PC-3 (cell line): ENCODE results near the gene DPEP1. TPM values are rescaled to one million over a fixed set of nuclear protein-coding genes. Genes with fewer than 3 reads are reported as not detected.

Experiments
- ATAC-seq: fragments of 200-7000 bp; cut with Tn5 transposase; 2 replicates; pipeline ENCODE4 v1.9.1; 2020; ENCODE audit warnings: mild to moderate bottlenecking, moderate library complexity
- BruUV-seq: library from RNA; stranded (reverse); fragments of 400-500 nt; replicated peaks from 2 replicates; lab custom pipeline; 2021; lab: Mats Ljungman, UMichigan
- CTCF ChIA-PET: fragments of 300-600 bp; sonication (Branson Sonifier 250); formaldehyde crosslinking; loops from one replicate; lab custom pipeline; 2022; ENCODE audit warnings: antibody characterized with exemption; lab: Charles Lee
- POLR2A ChIA-PET: fragments of 300-600 bp; sonication (Branson Sonifier 250); formaldehyde crosslinking; loops from one replicate; lab custom pipeline; 2022; ENCODE audit warnings: antibody characterized with exemption; ENCODE audit not compliant: unreplicated experiment; lab: Charles Lee
- DNase-seq: peaks from one replicate; pipeline ENCODE4 v3.0.0-alpha.2; 2015
- H2AFZ ChIP-seq: fragments of 300-600 bp; sonication (generic); 2 replicates; pipeline ENCODE4 v1.6.0; 2016; ENCODE audit warnings: antibody characterized with exemption, low read length
- H3F3A ChIP-seq: fragments of 300-600 bp; sonication (generic); one replicate; pipeline ENCODE4 v1.6.0; 2017; ENCODE audit warnings: antibody characterized with exemption, low read length, control low read depth, mild to moderate bottlenecking; ENCODE audit not compliant: unreplicated experiment
- H3K27ac ChIP-seq: fragments of 300-600 bp; sonication (generic); 2 replicates; pipeline ENCODE4 v1.5.1; 2016; ENCODE audit warnings: mild to moderate bottlenecking, low read length
- H3K27me3 ChIP-seq: fragments of 300-600 bp; sonication (generic); 2 replicates; pipeline ENCODE4 v1.6.1; 2016; ENCODE audit warnings: low read length, mixed read lengths
- H3K36me3 ChIP-seq: fragments of 300-600 bp; sonication (generic); 2 replicates; pipeline ENCODE4 v1.6.1; 2016; ENCODE audit warnings: low read depth, mixed run types, low read length, mixed read lengths
- H3K4me1 ChIP-seq: fragments of 300-600 bp; sonication (generic); 2 replicates; pipeline ENCODE4 v1.5.1; 2016; ENCODE audit warnings: low read length; ENCODE audit not compliant: insufficient read depth
- H3K4me2 ChIP-seq: fragments of 300-600 bp; sonication (generic); 2 replicates; pipeline ENCODE4 v1.6.0; 2016; ENCODE audit warnings: low read length
- H3K4me3 ChIP-seq: fragments of 300-600 bp; sonication (generic); 2 replicates; pipeline ENCODE4 v1.5.1; 2016; ENCODE audit warnings: mild to moderate bottlenecking, low read length, mixed read lengths
- H3K79me2 ChIP-seq: fragments of 300-600 bp; sonication (generic); 2 replicates; pipeline ENCODE4 v1.6.1; 2017; ENCODE audit warnings: low read length, mixed read lengths
- H3K9ac ChIP-seq: fragments of 300-600 bp; sonication (generic); 2 replicates; pipeline ENCODE4 v1.6.0; 2016; ENCODE audit warnings: mild to moderate bottlenecking, low read length
- H3K9me2 ChIP-seq: fragments of 300-600 bp; sonication (generic); replicated peaks from 2 replicates; pipeline ENCODE4 v1.6.1; 2016; ENCODE audit warnings: mixed run types, low read length, mixed read lengths
- H3K9me3 ChIP-seq: fragments of 300-600 bp; sonication (generic); 2 replicates; pipeline ENCODE4 v1.6.1; 2016; ENCODE audit warnings: low read length, mixed read lengths
- H4K20me1 ChIP-seq: fragments of 300-600 bp; sonication (generic); 2 replicates; pipeline ENCODE4 v1.6.1; 2016; ENCODE audit warnings: low read length, mixed read lengths
- CTCF ChIP-seq: fragments of 300-600 bp; sonication (generic); conservative IDR thresholded peaks from 2 replicates; pipeline ENCODE4 v1.5.1; 2017; ENCODE audit warnings: antibody characterized with exemption, low read depth, mild to moderate bottlenecking, low read length
- EZH2 ChIP-seq: fragments of 300-600 bp; sonication (generic); IDR thresholded peaks from one replicate; pipeline ENCODE4 v1.6.1; 2017; ENCODE audit warnings: antibody characterized with exemption, mild to moderate bottlenecking, low read length; ENCODE audit not compliant: unreplicated experiment
- EZH2phosphoT487 ChIP-seq: fragments of 300-600 bp; sonication (generic); IDR thresholded peaks from 2 replicates; pipeline ENCODE4 v1.6.1; 2018; ENCODE audit warnings: mild to moderate bottlenecking, antibody characterized with exemption, low read length, borderline replicate concordance
- intact Hi-C: fragments of 100-400 bp; cut with micrococcal nuclease; formaldehyde crosslinking; loops from 2 replicates; pipeline ENCODE4 v1.9.0; 2023
- total RNA-seq: library from RNA; depleted of rRNA; stranded (reverse); fragments of >200 nt; gene quantifications from 2 replicates; pipeline ENCODE4 v1.2.3, GENCODE V29; 2014

The DPEP1 gene
- total RNA-seq, 1 experiment from 2014 or later: not detected

- 0 out of 2 replicates have a peak, but pooled peaks have one; percentile 24 for ATAC-seq
- H3K9ac ChIP-seq: no peak overlapping the region
- no peak overlapping the region for H3K4me2 ChIP-seq
- H3K36me3 ChIP-seq: no peaks in the 10 kb centered on the region
- intact Hi-C loops: loop anchor here (1.0 kb wide), 1 partner anchor 26 kb away; no protein-coding TSS in a partner anchor
- TF ChIP-seq EZH2 (no peak), CTCF (peak; percentile 68)
- H3F3A ChIP-seq: no peaks in the 10 kb centered on the region
- no peak overlapping the region for H3K27ac ChIP-seq
- H3K4me3 ChIP-seq: no peak overlapping the region
- H3K9me2 ChIP-seq: no peaks in the 10 kb centered on the region
- H3K9me3 ChIP-seq: no peaks in the 10 kb centered on the region
- H3K79me2 ChIP-seq: no peaks in the 10 kb centered on the region
- BruUV-seq: no TSS peak
- no peaks in the 10 kb centered on the region for H3K4me1 ChIP-seq
- ChIA-PET CTCF (no interaction called here), POLR2A (interaction anchor here (0.6 kb wide), 1 partner anchor 13 kb away, joined by 52 read pairs; no protein-coding TSS in a partner anchor)
- no peaks in the 10 kb centered on the region for H4K20me1 ChIP-seq
- no peaks in the 10 kb centered on the region for H3K27me3 ChIP-seq
- H2AFZ ChIP-seq: no peak overlapping the region
- DNase-seq: no peak
These were observed 2.2 kb downstream of the DPEP1 start for GRCh38 chr16:89615596-89616090.

GRCh38 chr16:89616623-89617022 lies 3.2 kb downstream of the DPEP1 start:
- no peak overlapping the region for H3K4me2 ChIP-seq
- no peak overlapping the region for H3K4me3 ChIP-seq
- no peaks in the 10 kb centered on the region for H3K9me3 ChIP-seq
- H3K9ac ChIP-seq: no peak overlapping the region
- no peaks in the 10 kb centered on the region for H4K20me1 ChIP-seq
- no peaks in the 10 kb centered on the region for H3F3A ChIP-seq
- H3K9me2 ChIP-seq: no peaks in the 10 kb centered on the region
- no peaks in the 10 kb centered on the region for H3K4me1 ChIP-seq
- no peak overlapping the region for H3K27ac ChIP-seq
- H3K36me3 ChIP-seq: no peaks in the 10 kb centered on the region
- CTCF ChIA-PET: no interaction called here
- TF ChIP-seq EZH2 (no peak), CTCF (no peak), EZH2phosphoT487 (no peak)
- H2AFZ ChIP-seq: no peak overlapping the region
- ATAC-seq: no peak
- POLR2A ChIA-PET: no interaction called here
- intact Hi-C loops: no loop called here
- BruUV-seq: no TSS peak
- no peaks in the 10 kb centered on the region for H3K27me3 ChIP-seq
- DNase-seq: no peak
- H3K79me2 ChIP-seq: no peaks in the 10 kb centered on the region

GRCh38 chr16:89617036-89617435 lies 3.6 kb downstream of the DPEP1 start:
- Histone ChIP-seq H3K27ac (no peak overlapping the region), H3K27me3 (no peaks in the 10 kb centered on the region), H3F3A (no peaks in the 10 kb centered on the region), H3K4me2 (no peak overlapping the region), H3K9me3 (no peaks in the 10 kb centered on the region), H3K36me3 (no peaks in the 10 kb centered on the region), H3K9ac (no peak overlapping the region), H3K4me3 (no peak overlapping the region), H4K20me1 (no peaks in the 10 kb centered on the region), H2AFZ (no peak overlapping the region), H3K9me2 (no peaks in the 10 kb centered on the region), H3K79me2 (no peaks in the 10 kb centered on the region), H3K4me1 (no peaks in the 10 kb centered on the region)
- BruUV-seq: no TSS peak
- intact Hi-C loops: no loop called here
- TF ChIP-seq EZH2phosphoT487 (no peak), CTCF (no peak), EZH2 (no peak)
- ChIA-PET POLR2A (no interaction called here), CTCF (no interaction called here)
- ATAC-seq (no peak), DNase-seq (no peak)
